ENCODE results near the gene TMEM250.
"Not testable (repeated sequence)": the region's sequence is repeated elsewhere in the genome, so short reads cannot be mapped to it uniquely, and the experiment has no call there.

TMEM250 gene

DNA sequence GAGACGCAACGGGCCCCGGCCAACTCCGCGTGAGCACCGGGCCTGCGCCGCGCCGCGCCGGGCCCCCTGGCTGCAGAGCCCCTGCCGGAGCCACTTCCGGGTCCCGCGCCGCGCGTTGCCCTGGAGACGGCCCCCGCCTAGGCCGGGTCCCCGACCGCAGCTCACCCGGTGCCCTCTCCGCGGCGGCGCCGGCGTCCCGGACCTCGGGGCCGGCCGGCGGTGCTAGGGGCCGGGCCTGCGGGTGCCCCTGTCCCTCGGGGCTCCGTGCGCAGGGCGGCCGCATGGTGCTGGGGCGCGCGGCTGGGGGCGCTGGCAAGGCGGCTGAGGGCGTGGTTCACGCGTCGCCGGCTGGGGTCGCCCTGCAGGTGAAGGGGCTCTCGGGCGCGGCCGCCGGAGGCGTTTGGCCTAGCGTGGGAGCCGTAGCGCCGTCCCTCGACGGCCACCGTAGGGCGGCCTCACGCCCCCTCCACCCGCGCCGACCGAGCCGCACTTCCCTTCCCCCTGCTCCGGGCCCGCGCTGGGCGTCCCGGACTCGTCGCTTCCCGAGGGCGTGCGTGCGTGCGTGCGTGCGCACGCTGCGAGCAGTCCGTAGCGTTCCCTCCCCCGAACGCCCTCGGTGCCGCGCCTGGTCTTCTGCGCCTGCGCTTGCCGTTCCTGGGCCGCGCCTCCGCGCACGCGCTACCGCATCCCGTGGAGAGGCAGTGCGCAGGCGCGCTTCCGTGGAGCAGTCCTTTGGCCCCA, at the start of gene TMEM250:
TMEM250 (minus strand) TSS at position 556 of the 741 bp plus-strand sequence. CDS start 1,975 bp downstream, outside the sequence.
- peak; percentile 98 for DNase-seq

DNA sequence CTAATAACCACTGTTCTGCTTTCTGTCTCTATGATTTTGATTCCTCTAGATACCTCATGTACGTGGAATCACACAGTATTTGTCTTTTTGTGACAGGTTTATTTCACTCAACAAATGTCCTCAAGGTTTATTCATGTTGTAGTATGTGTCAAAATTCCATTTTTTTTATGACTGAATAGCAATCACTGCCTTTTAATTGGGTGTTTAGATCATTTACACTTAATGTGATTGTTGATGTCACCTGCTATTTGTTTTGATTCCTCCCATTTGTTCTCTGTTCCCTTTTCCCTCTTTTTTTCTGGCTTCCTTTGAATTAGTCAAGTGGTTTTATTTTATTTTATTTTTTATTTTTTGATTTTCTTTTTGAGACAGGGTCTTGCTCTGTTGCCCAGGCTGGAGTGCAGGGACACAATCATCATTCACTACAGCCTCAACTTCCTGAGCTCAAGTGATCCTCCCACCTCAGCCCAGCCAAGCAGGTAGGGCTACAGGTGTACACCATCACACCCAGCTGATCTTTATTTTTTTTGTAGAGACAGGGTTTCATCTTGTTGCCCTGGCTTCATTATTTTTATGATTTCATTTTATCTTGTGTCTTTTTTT, 44.7 kb upstream of the TMEM250 start:
- DNase-seq: no peak

GRCh38 chr9:136160995-136161610, 42.4 kb upstream of the TMEM250 start:
- DNase-seq: no peak

DNA sequence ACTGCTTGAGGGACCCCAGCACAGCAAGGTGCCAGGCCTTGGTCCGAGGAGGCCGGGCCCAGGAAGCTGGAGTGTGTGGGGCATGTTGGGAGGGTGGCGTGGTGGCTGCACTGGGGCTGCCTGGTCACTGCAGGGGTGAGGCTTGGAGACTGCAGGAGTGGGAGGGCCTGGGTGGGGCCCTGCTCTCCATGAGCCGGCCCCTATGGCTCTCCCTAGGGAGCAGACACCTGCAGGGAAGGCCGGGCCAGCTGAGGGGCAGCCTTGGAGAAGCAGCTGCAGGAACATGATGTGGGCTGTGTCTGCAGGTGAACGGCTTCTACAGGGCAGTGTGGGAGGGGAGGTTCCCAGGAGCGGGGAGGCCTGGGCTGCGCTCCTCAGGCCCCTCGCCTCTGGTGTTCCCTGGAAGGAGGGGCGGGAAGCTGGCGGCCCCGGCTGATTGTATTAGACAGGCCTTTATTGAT, 41.7 kb upstream of the TMEM250 start:
- DNase-seq: no peak

- no peak for DNase-seq
Measured at GRCh38 chr9:136159851-136160250, 41.2 kb upstream of the TMEM250 start.

DNA sequence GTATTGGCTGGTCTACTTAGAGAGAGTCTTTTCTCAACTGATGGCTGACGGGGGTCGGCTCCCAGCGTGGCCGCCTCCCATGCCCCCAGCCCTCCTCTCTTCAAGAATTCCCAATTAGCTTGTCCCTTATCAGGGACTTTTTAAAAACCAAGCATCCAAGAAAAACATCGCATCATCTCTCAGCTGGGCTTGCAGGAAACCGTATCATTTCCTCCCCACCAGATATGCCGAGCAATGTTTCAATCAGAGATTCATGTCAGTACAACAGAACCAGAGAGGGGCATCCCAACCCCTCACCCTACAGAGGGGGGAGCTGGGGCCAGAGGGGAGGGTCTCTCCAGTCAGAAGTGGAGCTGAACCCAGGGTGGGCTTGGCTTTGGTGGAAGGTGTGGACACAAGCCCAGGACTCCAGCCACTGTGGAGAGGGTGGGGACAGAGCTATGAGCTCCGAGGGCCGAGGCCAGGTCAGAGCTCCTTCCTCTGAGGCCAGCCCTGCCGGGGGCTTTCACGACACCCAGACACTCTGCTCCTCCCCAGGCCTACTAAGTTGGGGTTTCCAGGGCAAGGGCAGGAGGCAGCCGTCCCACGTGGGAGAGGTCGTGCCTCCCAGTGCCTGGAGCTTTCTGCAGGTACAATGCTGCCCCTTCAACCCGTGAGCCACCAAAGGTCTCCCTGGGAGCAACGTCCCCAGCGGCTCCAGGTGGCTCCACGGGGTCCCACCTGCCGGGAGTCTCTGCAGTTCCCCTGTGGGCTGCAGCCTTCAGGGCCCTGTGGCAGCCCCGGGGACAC, 39.0 kb upstream of the TMEM250 start:
- no peak for DNase-seq

DNA sequence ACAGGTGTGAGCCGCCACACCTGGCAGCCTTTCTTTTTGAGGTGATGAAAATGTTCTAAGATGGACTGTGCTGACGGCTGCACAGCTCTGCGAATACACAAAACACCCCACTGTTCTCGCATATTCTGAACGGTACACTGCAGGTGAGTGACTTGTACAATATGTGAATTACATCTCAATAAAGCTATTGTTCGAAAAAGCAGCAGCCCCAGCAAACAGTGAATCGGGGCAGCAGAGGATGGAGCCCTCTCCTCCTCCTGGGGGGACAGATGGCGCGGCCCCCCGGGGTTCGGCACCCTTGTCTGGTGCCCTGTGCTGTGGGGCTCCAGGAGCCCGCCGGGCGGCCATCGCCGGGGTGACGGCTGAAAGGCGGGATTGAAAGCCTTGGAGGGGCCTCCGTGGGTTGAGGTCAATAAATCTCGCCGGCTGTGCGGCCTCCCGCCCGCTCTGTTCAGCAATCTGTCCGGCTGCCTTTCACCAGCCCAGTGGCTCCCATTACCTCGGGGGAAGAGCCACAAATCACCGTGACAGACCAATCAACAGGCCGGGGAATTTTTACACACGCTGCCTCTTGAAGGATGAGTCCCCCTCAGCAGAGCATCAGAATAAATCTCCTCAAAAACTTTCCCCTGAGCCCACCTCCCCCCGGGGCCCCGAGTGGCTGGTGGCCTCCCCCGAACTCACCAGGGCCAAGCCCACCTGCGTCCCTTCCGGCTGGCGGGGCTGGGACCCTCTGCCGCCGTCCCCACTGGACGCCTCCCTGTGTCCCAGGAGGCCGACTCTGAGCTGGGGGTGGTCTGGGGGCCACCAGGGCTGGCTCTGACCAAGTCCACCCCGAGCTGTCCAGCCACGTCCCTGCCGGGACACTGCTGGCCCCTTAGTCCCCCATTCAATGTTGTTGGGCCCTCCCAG, 37.8 kb upstream of the TMEM250 start:
- no peak for DNase-seq

GRCh38 chr9:136155576-136155975, 36.9 kb upstream of the TMEM250 start:
- no peak for DNase-seq

DNA sequence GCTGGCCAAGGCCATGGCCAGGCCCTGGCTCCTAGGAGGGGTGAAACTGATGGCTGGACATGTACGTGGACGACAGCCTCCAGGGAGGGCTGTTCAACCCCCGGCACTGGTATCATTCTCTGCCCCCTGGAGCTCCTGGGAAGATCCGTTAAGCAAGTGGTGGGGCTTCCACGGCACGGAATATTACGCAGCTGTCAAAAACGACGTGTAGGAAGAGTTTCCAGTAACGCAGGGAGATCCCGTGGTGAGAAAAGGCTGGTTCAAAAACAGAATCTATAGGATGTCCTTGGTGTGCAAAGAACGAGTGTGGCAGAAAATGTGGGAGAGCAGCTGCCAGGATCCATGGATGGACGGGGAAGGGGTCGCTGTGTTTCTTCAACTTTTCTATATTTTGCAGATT, 36.3 kb upstream of the TMEM250 start:
- no peak for DNase-seq

DNA sequence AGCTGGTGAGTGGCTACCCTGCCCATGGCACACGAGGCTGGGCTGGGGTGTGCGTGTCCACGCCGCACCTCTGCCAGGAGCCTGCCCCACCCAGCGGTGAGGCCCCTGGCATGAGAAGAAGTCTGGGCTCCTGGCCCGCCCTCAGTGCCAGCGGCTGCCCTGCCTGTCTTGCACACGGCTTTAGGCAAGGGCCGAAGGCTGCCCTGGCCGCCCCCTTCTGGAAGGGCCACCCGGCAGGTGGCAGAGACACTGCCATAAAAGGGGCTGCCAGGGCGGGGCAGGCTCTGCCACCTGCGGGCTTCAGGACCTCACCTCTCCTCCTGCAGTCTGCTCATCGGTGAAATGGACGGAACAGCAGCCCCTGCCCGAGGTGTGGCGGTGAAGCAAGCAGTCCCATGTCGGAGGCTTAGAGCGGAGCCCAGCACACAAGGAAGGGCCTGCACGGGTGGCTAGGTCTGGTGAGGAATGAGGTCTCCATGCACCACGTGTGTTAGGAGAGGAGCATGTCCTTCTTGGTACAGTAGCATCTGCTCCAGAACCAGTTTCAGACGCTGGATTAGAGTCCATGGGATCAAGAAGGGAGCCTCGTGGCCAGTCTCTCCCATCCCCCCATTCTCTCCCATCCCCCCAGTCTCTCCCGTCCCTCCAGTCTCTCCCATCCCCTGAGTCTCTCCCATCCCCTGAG, 34.8 kb upstream of the TMEM250 start:
- no peak for DNase-seq

DNA sequence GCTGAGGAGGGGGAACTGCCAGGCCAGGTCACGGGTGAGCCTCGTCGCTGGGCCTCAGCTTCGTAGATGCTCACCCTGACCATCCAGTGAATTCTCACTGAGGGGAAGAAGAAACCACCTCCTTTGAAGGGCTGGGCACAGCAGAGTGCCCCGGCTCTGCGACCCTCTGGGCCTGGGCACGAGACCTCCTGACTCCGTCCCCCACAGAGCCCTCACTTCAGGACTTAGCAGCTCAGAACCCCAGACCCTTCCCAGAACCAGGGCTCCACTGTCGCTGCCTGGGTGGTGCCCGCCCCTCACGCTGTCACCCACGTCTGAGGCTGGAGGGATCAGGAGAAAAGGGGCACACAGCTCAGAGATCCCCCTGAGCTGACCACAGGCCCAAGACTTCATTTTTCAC, 34.3 kb upstream of the TMEM250 start:
- DNase-seq: no peak

GRCh38 chr9:136152543-136152866, 33.8 kb upstream of the TMEM250 start:
- DNase-seq: no peak

GRCh38 chr9:136151848-136152542, 33.3 kb upstream of the TMEM250 start:
- DNase-seq: no peak

DNA sequence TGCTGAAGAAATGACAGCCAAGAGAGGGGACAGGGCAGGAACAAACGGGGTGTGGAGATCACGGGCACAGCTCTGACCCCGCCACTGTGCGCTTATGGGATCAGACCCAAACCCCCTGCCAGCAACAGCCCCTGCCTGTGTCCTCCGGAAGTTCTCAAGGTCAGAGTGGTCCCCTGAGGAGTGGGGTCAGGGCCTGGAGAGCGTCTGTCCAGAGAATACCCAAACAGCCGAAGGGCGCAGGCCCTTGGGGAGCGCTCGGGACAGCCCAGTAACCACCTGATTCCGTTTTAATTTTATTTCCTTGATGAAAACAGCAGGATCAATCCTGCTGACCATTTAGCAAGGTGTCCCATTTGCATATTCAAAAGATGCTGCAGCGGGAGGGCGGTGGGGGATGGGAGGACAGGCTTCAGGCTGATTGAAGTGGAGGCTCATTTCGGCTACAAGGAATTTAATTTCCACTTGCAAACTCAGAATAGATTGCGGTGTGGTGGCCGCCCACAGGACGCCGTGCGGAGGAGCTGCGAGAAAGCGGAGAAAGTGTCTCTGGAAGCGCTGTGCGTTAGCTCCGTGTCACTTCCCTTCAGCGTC, 32.6 kb upstream of the TMEM250 start:
- no peak for DNase-seq

- not testable (repeated sequence) for DNase-seq
Measured at GRCh38 chr9:136150664-136151213, 32.1 kb upstream of the TMEM250 start.

GRCh38 chr9:136149853-136150252, 31.2 kb upstream of the TMEM250 start:
- DNase-seq: no peak

DNA sequence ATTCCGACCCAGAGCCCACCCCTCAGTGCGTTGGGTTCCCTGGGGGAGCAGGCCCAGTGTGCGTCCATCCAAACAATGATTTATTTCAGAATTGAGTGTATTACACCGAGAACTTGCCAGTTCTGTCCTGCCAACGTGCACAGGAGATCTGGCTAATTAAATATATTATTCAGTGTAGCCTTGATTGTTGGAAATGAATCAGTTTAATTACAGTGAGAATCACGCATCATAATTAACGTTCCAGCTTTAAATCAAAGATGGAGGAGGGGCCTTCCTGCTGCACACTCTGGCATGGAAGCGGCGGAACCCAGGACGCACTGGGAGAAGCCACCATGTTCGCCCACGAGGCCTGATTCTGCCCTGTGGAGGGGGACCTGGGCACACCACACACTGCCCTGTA, 30.7 kb upstream of the TMEM250 start:
- no peak for DNase-seq

DNA sequence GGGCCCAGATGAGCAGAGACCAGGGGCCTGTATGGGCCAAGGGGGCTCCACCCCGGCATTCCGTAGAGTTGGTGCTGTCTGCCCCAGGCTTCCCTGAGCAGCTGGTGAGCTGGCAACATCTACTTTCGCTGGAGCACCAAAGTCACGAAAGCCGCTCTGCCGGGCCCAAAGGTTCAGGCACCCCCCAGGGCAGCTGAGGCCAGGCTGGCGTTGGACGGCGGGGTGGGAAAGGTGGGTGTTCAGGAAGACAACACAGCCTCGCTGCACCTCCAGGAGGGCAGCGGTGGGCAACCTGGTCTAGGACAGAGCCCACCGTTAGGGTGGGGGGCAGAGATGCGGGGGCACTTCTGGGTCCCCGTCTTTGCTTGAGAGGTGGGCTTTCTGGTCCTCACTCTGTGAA, 30.1 kb upstream of the TMEM250 start:
- DNase-seq: no peak

DNA sequence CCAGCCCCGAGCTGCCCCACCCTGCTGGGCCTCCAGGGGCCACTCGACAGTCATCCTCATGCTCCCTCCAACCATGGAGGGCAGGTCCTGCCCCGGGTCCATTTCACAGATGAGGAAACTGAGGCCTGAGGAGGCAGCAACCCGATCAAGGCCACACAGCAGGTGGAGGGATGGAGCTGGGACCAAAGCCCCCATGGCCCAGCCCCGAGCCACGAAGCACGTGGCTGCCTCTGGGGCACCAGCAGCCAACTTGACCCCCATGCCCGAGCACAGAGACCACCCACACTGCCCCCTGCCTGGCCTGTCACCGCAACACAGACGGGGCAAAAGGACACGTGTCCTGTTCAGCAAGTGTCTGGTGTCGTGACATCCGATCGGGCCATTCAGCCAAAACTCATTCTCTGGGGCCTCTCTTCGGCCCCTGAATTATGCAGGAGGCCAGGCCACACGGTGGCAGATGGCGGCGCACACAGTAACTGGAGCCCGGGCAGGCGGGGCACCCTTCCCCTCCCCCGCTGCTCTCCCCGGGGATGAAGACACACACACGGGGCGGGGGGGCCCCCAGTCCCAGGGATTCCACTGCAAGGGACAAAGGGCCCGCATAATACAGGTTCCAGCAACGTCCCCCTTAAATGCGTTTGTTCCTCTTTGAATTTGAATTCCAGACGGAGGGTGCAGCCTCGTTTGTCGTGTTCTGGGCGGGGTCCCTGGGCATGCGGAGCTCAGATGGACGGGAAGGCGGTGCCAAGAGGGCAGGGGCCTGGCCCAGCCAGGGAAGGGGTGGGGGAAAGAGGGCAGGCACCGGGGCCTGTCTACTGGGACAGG, 29.4 kb upstream of the TMEM250 start:
- DNase-seq: no peak
